NCI-H1048 (cell line): ENCODE results near the gene TTC7B.

Experiments
- DNase-seq: peaks from one replicate; lab custom pipeline; 2025; lab: John Stamatoyannopoulos, UW

Gene TTC7B

DNA sequence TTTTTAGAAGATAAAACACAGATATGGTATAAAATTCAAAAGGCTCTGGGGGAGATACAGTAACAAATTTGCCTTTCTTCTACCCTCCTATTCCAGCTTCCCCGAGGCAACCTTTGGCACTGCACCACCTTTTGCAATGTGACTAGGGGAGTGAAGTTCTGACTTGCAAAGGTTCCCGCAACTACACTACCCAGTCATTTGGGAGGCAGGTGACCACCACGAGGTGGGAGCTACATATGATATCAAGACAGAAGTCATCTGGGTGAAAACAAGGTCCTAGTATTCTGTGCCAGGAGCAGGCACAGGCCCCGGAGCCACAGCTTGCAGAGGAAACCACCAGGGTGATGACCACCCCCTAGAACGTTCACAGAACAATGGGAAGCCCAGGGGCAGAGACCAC, 141.5 kb downstream of the TTC7B start:
- no peak for DNase-seq

- no peak for DNase-seq
Observed at GRCh38 chr14:90674043-90674670, 142.1 kb downstream of the TTC7B start.

DNA sequence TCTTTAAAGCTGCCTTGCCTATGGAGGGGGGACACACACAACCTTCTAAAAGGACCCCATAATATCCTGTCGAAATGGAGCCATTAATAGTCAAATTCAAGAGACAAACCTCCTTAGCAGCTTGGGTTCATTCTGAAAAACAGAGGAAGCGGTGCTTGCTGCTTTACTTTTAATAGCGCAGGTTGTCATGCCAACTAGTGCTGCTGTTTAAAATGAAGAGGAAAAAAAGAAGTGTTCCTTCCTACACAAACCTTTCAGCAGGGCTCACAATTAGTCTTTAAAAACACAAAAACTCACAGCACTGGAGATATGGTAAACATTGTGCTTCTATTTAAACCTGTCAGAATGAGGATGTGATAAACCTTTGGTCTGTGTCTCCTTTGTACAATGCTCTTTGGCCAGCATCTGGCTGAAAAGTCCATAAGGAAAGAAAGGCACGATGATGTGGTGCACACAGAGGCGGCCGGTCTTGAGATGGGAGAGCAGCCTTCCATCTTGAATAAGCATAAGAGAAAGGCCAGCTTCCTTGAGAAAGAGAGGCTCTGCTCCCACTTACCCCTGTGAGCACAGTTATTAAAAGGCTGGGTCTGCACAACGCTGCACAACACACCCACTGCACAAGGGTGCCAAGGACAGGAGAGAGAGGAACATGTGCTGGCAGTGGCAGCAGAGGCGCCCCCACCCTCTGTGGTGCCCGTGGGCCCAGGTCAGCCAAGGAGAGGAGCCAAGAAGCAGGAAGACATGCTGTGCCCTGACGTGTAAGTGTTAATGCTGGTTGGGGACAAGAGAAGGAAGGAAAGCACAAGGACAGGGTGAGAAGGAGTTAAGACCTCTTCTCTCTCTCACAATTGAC, 144.6 kb downstream of the TTC7B start:
- no peak for DNase-seq

DNA sequence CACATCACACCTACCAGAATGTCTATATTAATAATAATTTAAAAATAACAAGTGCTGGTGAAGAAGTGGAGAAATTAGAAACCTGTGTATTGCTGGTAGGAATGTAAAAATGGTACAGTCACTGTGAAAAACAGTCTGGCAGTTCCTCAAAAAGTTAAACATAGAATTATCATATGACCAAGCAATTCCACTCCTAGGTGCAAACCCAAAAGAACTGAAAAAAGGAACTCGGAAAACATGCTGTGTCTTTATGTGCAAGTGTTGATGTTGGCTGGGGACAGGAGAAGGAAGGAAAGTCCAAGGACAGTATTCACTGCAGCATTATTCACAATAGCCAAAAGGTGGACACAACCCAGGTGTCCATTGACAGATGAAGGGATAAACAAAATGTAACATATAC, 146.5 kb downstream of the TTC7B start:
- no peak for DNase-seq

GRCh38 chr14:90666571-90666970, 149.7 kb downstream of the TTC7B start:
- DNase-seq: no peak

DNA sequence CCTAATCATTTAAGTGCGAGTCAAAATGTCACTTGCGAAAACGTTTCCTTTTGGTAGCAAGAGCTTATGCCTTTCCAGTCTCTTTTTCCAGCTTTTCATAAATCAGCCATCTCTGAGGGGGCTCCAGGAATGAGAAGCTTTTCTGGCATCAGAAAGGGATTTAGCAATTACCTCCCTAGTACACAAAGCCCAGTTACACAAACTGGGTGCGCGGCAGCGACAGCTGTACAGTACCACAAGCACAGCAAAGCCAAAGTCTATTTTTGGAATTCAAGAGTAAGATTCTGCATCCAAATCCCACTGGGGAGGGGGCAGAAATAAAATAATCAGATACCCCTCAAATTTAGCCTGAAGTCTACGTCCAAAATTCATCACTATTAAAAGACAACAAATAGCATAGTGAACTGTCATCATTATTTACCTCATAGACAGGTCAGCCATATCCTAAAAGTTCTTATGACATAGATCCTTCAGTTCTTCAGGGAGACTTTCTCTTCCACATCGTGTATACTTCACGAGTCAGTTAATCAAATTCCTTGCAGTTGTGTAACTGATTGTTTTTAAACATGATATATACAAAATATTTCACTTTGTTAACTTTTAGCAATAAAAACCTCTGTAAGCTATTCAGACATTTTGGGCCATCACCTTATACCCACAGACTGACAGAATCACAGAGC, 150.8 kb downstream of the TTC7B start:
- no peak for DNase-seq

DNA sequence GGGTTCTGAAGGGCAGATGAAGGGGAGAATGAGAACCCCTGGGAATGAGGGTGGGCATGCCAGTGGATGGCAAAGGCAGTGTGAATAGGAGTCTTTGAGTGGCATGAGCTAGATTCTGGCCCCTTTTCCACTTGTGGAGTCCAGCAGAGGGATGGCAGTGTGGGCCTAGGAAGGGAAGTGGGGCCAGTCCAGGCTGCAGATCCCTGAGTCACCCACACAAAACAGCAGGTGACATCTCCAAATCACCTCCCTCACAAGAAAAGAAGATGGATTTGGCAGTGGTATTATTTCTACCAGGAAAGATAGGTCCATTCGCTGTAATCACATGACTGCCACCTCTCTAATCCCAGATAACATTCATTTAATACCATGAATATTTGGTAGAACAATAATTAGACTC, 151.3 kb downstream of the TTC7B start:
- DNase-seq: no peak

DNA sequence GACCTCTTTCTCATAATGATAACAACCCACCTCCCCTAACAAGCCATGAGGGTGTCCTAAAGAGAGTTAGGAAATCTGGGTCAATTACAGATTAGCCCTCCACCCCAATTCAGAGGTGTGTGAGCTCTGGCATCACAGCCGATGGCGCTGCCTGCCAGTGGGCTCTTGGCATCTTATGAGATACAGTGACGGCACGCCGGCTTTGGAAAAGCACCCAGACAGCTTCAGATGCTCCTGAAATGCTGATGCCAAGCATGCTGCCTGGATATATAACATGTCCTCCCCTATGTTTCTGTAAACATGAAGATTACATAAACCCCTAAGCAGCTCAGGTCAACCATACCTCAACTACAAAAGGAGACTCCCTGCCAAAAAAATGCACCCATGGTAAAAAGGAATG, 152.6 kb downstream of the TTC7B start:
- DNase-seq: no peak

- no peak for DNase-seq
Observed at GRCh38 chr14:90663140-90663539, 153.1 kb downstream of the TTC7B start.

- DNase-seq: no peak
Observed at GRCh38 chr14:90661866-90662265, 154.4 kb downstream of the TTC7B start.

- DNase-seq: no peak
Observed at GRCh38 chr14:90660865-90661570, 155.2 kb downstream of the TTC7B start.

DNA sequence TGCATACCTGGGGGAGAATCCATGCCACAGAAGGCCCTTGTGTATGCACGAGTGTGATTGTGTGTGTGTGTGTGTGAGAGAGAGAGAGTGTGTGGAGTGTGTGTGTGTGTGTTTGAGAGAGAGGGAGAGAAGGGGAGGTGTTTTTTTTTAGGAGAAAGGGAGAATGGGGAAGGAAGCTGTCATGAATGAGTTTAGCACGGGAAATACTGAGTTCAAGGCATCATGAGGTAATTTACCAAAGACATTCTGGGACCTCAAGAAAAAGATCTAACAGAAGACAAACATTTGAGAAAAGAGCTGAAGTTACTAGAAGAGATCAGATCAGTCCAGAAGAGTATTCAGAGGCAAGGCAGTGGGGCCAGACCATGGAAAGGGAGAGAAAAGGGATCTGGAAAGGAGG, 157.1 kb downstream of the TTC7B start:
- DNase-seq: no peak

DNA sequence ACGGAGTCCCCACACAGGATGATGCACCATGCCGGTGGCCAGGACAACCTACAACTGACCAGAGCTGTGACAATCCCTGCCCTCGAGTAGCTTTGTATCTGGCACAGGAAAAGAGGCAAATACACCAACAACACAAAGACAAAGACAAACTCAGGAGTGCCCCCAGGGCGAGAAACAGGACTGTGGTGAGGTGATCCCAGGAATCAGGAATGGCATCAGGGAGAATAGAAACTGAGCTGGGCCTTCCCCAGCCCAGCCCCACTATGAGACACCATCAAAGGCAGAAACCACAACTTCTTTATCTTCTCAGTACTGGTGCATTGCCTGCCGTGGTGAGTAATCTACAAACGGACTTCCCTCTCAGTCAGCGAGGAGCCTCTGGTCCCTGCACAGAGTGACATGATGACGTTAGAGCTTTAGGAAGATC, 157.7 kb downstream of the TTC7B start:
- DNase-seq: no peak

- no peak for DNase-seq
Observed at GRCh38 chr14:90656973-90657372, 159.3 kb downstream of the TTC7B start.

DNA sequence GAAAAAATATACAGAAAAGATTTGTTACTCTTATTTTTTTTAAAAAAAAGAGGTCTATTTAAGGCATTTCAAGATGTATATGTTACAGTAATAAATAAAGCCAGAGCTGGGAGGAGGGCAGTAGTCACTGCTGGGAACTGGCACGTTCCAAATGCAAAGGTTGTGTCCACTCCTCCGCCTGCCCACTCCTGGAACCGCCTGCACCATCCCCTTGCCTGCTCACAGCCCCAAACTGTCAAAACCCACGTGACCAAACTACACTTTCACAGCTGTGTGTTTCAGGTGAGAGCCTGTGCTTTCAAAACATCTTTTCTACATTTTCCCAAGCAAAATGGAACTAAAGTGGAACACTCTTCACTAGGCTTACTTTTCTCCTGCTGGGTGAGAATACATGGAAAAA, 160.4 kb downstream of the TTC7B start:
- DNase-seq: no peak

GRCh38 chr14:90654831-90655276, 161.4 kb downstream of the TTC7B start:
- DNase-seq: no peak

DNA sequence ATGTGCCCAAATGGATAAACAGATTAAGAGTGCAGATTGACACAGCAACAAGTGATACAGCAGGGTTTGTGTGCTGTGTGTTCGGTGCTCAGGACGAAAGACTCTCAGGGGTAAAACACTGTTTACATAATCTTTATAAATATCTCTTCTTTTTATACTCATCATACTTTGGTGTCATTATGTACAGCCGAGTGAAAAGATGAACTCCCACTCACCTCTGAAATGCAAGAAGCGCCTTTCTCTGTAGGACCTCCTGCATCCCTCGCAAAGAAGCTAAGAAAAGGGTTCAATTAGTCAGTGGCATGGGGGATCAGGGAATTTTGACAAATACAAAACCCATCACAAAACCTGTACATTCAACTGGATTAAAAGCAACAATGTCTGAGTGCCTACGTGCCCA, 163.6 kb downstream of the TTC7B start:
- DNase-seq: no peak

DNA sequence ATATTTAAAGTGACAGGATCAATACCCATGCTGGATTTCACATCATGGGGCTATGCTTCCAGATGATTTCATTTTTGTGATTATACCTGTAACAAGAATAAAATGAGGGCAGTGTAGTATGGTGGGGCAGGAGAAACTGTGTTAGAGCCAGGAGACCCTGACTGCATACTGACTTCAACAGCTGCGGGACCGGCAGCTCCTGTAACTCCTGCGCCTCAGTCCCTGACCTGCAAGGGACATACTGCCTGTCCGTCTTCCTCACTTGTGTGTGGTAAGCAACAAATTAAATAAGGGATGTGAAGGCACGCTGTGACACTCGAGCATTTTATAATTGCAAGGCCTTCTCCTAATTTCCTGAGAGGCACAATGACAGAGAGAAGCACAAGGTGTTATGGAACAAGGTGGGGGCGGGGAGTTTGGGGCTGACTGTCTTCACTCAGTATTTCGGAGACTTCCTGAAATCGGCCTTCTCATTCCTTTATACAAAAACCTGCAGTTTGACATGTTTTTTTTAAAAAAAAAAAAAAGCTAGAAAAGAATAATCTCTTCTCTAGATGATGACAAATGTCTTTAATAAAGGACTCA, 164.2 kb downstream of the TTC7B start:
- DNase-seq: no peak

GRCh38 chr14:90651271-90651804, 164.9 kb downstream of the TTC7B start:
- DNase-seq: no peak

GRCh38 chr14:90649557-90650135, 166.6 kb downstream of the TTC7B start:
- DNase-seq: no peak

- DNase-seq: no peak
Observed at GRCh38 chr14:90649083-90649482, 167.1 kb downstream of the TTC7B start.
